Kidney glomerular epithelial cell (primary cell): ENCODE data around the gene CCDC148.
A peak's percentile ranks its signal among the peaks of the same experiment; 100 is the strongest.
"Not testable (repeated sequence)": the region's sequence is repeated elsewhere in the genome, so short reads cannot be mapped to it uniquely, and the experiment has no call there.

Experiments
- DNase-seq: peaks from one replicate; lab custom pipeline; 2025; lab: John Stamatoyannopoulos, UW

CCDC148 gene

GRCh38 chr2:158357122-158357521, 99.4 kb downstream of the CCDC148 start:
- DNase-seq, result no peak

DNA sequence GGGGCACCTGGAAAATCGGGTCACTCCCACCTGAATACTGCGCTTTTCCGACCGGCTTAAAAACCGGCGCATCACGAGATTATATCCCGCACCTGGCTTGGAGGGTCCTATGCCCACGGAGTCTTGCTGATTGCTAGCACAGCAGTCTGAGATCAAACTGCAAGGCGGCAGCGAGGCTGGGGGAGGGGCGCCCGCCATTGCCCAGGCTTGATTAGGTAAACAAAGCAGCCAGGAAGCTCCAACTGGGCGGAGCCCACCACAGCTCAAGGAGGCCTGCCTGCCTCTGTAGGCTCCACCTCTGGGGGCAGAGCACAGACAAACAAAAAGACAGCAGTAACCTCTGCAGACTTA, 105.1 kb downstream of the CCDC148 start:
- not testable (repeated sequence) for DNase-seq

DNA sequence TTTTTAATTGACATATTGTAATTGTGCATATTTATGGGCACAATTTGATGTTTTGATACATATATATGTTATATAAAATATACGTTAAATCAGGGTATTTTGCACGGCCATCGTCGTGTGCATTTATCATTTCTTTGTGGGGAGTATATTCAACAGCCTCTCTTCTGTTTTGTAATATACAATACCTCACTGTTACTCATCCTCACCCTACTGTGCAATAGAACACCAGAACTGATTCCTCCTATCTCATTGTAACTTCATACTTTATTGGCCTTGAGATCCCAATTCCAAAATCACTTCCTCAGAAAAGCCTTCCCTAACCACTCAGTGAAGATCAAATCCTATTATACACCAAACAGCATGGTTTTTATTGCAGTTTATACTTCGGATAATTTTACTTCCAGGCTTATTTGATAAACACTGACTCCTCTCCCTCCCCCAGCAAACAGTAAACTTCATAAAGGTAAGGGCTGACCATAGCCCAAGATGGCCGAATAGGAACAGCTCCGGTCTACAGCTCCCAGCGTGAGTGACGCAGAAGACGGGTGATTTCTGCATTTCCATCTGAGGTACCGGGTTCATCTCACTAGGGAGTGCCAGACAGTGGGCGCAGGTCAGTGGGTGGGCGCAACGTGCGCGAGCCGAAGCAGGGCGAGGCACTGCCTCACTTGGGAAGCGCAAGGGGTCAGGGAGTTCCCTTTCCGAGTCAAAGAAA, 105.6 kb downstream of the CCDC148 start:
- DNase-seq, result not testable (repeated sequence)

- no peak for DNase-seq
These were observed 110.5 kb downstream of the CCDC148 start for GRCh38 chr2:158346032-158346431.

- no peak for DNase-seq
These were observed 117.0 kb downstream of the CCDC148 start for GRCh38 chr2:158339513-158339912.

GRCh38 chr2:158337018-158337417, 119.5 kb downstream of the CCDC148 start:
- no peak for DNase-seq

DNA sequence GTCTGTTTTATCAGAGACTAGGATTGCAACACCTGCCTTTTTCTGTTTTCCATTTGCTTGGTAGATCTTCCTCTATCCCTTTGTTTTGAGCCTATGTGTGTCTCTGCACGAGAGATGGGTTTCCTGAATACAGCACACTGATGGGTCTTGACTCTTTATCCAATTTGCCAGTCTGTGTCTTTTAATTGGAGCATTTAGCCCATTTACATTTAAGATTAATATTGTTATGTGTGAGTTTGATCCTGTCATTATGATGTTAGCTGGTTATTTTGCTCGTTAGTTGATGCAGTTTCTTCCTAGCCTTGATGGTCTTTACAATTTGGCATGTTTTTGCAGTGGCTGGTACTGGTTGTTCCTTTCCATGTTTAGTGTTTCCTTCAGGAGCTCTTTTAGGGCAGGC, 124.8 kb downstream of the CCDC148 start:
- not testable (repeated sequence) for DNase-seq

- no peak for DNase-seq
These were observed 130.7 kb downstream of the CCDC148 start for GRCh38 chr2:158325782-158326340.

DNA sequence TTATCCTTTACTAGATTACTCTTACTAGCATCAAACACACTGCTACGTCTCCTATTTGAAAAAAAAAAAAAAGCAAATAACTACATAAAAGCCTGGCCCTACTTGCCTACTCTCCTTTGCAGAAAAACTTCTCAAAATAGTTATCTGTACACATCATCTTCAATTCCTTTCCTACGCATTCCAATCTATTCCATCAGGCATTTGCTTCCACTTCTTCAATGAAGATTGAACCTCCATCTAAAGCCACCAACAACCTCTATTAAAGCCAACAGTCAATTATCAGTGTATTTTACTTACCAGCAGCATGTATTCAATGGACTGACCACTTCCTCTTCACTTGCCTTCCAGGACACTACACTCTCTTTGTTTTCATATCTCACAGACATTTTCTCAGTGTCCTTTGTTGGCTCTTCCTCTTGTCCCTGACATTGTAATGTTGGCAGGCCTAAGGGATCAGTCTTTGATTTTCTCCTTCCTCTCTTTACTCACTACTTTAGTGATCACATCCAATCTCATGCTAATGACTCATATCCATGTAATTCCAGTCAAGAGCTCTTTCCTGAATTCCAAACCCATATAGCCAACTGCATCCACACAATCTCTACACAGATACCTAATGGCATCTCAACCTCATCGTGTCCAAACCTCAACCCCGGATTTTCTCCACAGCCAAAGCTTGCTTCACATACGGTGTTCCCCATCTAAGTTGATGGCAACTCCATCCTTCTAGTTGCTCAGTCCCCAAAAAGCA, 131.3 kb downstream of the CCDC148 start:
- peak; percentile 71 for DNase-seq

DNA sequence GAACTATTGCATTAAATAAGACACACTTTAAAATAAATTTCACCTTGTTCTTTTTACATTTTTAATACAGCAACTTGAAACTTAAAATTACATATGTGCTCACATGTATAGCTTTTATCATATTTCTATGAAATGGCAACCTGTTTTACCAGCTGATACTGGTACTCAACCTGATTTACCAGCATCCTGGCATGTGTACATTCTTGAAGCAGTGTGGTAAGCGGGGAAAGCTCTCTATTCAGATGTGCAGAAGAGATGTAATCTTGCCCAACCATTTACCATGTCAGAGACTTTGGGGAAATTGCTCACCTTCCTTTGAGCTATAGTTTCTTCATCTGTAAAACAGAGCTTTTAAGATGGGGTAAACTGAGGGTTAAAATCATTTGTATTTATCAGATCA, 133.2 kb downstream of the CCDC148 start:
- no peak for DNase-seq

DNA sequence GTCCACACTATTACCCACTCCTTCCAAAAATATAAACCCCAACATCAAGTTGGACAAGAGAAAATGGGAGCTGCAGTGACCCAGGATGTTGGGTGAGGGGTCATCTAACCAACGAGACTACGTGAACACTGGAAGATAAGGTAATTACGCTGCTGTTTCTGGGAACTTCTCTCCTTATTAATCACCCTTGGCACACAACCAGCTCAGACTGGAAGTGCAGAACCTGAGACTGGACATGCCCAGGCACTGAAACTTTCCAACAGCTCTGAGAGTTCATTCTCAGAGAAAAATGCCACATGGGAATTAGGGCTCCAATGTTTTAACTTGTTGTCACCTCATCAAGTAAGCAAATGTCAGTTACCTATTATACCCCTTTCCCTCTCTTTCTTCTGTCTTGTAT, 135.3 kb downstream of the CCDC148 start:
- DNase-seq, result peak; percentile 63

DNA sequence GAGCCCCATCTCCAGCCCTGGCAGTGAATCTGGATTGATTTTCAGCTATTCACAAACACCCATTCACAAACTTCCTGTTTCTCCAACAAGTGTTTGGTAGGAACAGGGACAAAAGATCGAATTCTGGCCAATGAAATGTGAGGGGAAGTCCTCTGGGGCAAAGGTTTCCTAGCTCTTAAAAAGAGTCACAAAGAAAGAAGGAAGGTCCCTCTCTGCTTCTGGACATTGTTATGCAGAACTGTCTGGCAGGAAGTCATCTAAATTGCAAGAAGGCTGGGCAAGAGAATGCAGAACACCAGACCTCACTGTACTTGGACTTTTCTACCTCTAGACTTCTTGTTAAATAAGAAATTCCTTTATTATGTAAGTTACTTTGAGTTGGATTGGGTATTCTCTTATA, 137.3 kb downstream of the CCDC148 start:
- DNase-seq, result no peak

GRCh38 chr2:158317642-158318041, 138.9 kb downstream of the CCDC148 start:
- no peak for DNase-seq

DNA sequence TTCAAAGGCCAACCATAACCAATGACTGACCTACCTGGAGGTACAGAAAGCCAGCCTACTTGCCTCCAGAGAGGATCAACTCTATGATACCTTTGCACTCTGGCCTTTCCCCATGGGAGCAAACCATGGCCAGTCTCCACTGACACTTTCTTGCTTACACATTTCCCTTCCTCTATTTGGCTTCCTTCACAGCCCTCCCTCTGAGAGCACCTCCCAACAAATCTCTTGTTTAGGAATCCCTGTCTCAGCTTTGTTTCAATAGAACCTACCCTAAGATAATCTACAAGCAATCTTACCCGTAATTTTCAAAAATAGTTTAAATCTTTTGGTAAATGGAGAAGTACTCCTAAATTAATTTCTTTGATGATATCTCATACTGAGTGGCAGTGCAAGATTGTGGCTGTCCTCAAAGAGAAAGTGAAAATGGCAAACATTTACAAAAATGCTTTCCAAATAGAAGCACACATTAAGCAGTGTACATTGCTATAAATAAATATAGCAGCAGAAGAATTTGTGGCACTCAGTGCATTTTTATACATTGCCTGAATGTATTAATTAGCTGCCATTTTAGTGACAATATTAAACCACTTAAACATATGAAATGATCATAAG, 140.6 kb downstream of the CCDC148 start:
- DNase-seq, result no peak

- DNase-seq, result no peak
These were observed 141.6 kb downstream of the CCDC148 start for GRCh38 chr2:158315000-158315399.

- no peak for DNase-seq
These were observed 142.8 kb downstream of the CCDC148 start for GRCh38 chr2:158313734-158314133.

- no peak for DNase-seq
These were observed 143.6 kb downstream of the CCDC148 start for GRCh38 chr2:158312981-158313380.

DNA sequence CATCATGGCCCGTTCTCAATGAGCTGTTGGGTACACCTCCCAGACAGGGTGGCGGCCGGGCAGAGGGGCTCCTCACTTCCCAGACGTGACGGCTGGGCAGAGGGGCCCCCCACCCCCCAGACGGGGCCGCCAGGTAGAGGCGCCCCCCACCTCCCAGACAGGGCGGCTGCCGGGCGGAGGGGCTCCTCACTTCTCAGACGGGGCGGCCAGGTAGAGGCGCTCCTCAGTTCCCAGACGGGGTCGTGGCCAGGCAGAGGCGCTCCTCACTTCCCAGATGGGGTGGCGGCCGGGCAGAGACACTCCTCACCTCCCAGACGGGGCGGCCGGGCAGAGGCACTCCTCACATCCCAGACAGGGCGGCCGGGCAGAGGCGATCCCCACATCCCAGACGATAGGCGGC, 146.1 kb downstream of the CCDC148 start:
- DNase-seq, result not testable (repeated sequence)

DNA sequence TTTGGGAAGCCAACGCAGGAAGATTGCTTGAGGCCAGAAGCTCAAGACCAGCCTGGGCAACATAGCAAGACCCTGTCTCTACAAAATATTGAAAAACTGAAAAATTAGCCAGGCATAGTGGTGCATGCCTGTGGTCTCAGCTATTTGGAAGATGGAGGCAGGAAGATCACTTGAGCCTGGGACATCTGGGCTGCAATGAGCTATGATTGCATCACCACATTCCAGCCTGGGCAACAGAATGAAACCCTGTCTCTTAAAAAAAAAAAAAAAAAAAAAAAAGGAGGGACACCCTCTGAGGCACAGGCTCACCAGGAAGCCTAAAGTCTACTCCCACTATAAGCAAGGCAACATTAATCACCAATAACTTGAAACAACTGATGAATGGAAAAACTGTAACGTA, 151.1 kb downstream of the CCDC148 start:
- DNase-seq, result no peak

DNA sequence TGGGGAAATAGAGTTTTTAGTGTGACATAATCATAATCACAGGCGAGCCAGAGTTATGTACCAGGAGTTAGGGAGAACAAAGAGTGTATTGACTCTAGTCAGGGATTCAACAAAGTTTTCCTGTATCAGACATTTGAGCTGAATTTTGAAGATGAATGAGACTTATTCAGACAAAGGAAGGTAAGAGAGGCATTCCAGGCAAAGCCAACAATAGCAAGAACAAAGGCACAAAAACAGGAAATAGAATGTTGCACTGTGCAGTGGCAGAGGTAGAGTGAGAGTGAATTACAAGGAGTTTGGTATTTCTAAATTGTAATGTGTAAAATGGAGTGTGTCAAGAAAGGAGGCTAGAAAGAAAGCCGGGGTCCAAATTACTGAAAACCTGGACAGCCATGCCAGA, 156.2 kb downstream of the CCDC148 start:
- no peak for DNase-seq

DNA sequence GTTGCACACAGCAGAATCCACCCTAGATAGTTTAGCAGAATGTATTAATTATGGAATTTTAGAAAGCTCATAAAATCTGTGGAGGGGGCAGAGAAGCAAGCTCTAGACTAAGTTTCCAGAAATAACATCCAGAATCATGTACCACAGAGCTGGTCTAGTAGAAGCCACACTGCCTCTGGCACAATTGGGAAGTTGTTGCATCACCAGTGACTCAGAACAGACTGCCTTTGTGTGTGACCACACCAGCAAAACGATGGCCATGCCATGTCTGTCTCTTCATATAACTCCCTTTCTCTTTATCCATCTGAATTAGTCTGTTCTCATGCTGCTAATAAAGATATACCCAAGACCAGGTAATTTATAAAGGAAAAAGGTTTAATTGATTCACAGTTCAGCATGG, 158.9 kb downstream of the CCDC148 start:
- no peak for DNase-seq

- DNase-seq, result no peak
These were observed 159.4 kb downstream of the CCDC148 start for GRCh38 chr2:158297120-158297519.

DNA sequence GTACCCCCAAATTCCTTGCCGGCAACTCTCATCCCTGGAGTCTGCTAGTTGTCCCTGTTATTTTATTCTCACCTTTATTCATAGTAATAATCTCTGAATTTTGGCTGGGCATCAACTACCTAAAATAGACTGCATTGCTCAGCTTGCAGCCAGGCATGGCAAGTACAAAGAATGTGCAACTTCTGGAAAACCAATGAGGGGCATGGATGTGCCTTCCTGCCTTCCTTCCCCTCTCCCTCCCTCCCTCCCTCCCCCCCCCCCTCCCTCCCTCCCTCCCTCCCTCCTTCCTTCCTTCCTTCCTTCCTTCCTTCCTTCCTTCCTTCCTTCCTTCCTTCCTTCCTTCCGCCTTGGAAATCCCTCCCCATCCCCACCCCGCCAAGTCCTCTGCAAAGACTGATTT, 162.8 kb downstream of the CCDC148 start:
- no peak for DNase-seq
